ENCODE data around the gene KCNQ1. TPM values are rescaled to one million over a fixed set of nuclear protein-coding genes. Genes with fewer than 3 reads are reported as not detected.
A peak's percentile ranks its signal among the peaks of the same experiment; 100 is the strongest.

KCNQ1 gene
- total and polyA plus RNA-seq, 2 of the 13 experiments (the other 11 are each of a cell fraction or from before 2014, with no cell fraction given) = 0.02 to 0.08 TPM

- TF ChIP-seq PATZ1 (CRISPR knock-in tag; IDR thresholded peaks at IDR 0.05) (peak; percentile 91), SRF (IDR thresholded peaks at IDR 0.05; ENCODE audit: low read depth, low read length) (no peak), ZNF101 (CRISPR knock-in tag; IDR thresholded peaks at IDR 0.05; ENCODE audit: borderline replicate concordance, low read depth) (no peak), ZNF383 (CRISPR knock-in tag; IDR thresholded peaks at IDR 0.05; ENCODE audit: borderline replicate concordance) (no peak), CENPX (CRISPR knock-in tag; IDR thresholded peaks at IDR 0.05) (no peak), REPIN1 (CRISPR knock-in tag; IDR thresholded peaks at IDR 0.05; ENCODE audit: borderline replicate concordance, low read depth) (no peak), MTF2 (CRISPR knock-in tag; IDR thresholded peaks at IDR 0.05; ENCODE audit: borderline replicate concordance) (no peak), HMG20A (CRISPR knock-in tag; IDR thresholded peaks at IDR 0.05; ENCODE audit: borderline replicate concordance) (peak; percentile 71; the same call in 1 of the 2 replicates), FOXC1 (CRISPR knock-in tag; IDR thresholded peaks at IDR 0.05; ENCODE audit: borderline replicate concordance) (peak; percentile 35; the same call in 1 of the 2 replicates), ZNF749 (CRISPR knock-in tag; IDR thresholded peaks at IDR 0.05; ENCODE audit: borderline replicate concordance) (no peak), TAF15 (IDR thresholded peaks at IDR 0.05; ENCODE audit: low read depth, low read length, poor library complexity, severe bottlenecking) (no peak), JARID2 (CRISPR knock-in tag; IDR thresholded peaks at IDR 0.05; ENCODE audit: insufficient replicate concordance) (no peak), ZFP62 (CRISPR knock-in tag; IDR thresholded peaks at IDR 0.05) (no peak), ZNF629 (CRISPR knock-in tag; conservative IDR thresholded peaks at IDR 0.05) (no peak), GPN1 (CRISPR knock-in tag; IDR thresholded peaks at IDR 0.05; ENCODE audit: borderline replicate concordance) (no peak), HCFC1 (IDR thresholded peaks at IDR 0.05; ENCODE audit: low read depth, low read length) (no peak), NCOA1 (CRISPR knock-in tag; IDR thresholded peaks at IDR 0.05) (no peak), SMC3 (IDR thresholded peaks at IDR 0.05; ENCODE audit: low read length) (no peak)
- TF ChIP-seq, protein P1, sequence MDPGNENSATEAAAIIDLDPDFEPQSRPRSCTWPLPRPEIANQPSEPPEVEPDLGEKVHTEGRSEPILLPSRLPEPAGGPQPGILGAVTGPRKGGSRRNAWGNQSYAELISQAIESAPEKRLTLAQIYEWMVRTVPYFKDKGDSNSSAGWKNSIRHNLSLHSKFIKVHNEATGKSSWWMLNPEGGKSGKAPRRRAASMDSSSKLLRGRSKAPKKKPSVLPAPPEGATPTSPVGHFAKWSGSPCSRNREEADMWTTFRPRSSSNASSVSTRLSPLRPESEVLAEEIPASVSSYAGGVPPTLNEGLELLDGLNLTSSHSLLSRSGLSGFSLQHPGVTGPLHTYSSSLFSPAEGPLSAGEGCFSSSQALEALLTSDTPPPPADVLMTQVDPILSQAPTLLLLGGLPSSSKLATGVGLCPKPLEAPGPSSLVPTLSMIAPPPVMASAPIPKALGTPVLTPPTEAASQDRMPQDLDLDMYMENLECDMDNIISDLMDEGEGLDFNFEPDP (CRISPR knock-in tag; conservative IDR thresholded peaks at IDR 0.05) = no peak
- TF ChIP-seq, protein P2, sequence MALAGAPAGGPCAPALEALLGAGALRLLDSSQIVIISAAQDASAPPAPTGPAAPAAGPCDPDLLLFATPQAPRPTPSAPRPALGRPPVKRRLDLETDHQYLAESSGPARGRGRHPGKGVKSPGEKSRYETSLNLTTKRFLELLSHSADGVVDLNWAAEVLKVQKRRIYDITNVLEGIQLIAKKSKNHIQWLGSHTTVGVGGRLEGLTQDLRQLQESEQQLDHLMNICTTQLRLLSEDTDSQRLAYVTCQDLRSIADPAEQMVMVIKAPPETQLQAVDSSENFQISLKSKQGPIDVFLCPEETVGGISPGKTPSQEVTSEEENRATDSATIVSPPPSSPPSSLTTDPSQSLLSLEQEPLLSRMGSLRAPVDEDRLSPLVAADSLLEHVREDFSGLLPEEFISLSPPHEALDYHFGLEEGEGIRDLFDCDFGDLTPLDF (CRISPR knock-in tag; IDR thresholded peaks at IDR 0.05) = no peak
- TF ChIP-seq, protein P3, sequence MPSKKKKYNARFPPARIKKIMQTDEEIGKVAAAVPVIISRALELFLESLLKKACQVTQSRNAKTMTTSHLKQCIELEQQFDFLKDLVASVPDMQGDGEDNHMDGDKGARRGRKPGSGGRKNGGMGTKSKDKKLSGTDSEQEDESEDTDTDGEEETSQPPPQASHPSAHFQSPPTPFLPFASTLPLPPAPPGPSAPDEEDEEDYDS (CRISPR knock-in tag; IDR thresholded peaks at IDR 0.05) = no peak; the same call in 1 of the 2 replicates
- TF ChIP-seq, protein P4, sequence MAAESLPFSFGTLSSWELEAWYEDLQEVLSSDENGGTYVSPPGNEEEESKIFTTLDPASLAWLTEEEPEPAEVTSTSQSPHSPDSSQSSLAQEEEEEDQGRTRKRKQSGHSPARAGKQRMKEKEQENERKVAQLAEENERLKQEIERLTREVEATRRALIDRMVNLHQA (CRISPR knock-in tag; IDR thresholded peaks at IDR 0.05) = no peak
- TF ChIP-seq, protein P5, sequence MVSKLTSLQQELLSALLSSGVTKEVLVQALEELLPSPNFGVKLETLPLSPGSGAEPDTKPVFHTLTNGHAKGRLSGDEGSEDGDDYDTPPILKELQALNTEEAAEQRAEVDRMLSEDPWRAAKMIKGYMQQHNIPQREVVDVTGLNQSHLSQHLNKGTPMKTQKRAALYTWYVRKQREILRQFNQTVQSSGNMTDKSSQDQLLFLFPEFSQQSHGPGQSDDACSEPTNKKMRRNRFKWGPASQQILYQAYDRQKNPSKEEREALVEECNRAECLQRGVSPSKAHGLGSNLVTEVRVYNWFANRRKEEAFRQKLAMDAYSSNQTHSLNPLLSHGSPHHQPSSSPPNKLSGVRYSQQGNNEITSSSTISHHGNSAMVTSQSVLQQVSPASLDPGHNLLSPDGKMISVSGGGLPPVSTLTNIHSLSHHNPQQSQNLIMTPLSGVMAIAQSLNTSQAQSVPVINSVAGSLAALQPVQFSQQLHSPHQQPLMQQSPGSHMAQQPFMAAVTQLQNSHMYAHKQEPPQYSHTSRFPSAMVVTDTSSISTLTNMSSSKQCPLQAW (CRISPR knock-in tag; IDR thresholded peaks at IDR 0.05) = peak; percentile 69
Observed at GRCh38 chr11:2409611-2410468, 35.0 kb upstream of the KCNQ1 start (continued).

All from HepG2 (cell line).